SH-SY5Y (cell line): ENCODE measurements around the gene FLRT2.

Source experiments
- GATA2 ChIP-seq: IDR thresholded peaks from 2 replicates; pipeline ENCODE4 v1.6.1; 2011; ENCODE audit warnings: mild to moderate bottlenecking, low read depth, low read length
- GATA3 ChIP-seq: IDR thresholded peaks from 2 replicates; pipeline ENCODE4 v1.6.1; 2011; ENCODE audit warnings: low read depth, mild to moderate bottlenecking, low read length, moderate library complexity

GRCh38 chr14:85686908-85687307, 157.0 kb downstream of the FLRT2 start:
- no peak for TF ChIP-seq GATA2
- TF ChIP-seq GATA3, result no peak
